GM12892 (cell line): ENCODE data around the gene PPP1R14B.

Source experiments
- POLR2A ChIP-seq: IDR thresholded peaks from 2 replicates; pipeline ENCODE4 v1.6.1; 2011; ENCODE audit warnings: low read depth, low read length, control low read depth
- POLR2AphosphoS5 ChIP-seq: IDR thresholded peaks from 2 replicates; pipeline ENCODE4 v1.6.1; 2011; ENCODE audit warnings: low read depth, low read length, control low read depth

DNA sequence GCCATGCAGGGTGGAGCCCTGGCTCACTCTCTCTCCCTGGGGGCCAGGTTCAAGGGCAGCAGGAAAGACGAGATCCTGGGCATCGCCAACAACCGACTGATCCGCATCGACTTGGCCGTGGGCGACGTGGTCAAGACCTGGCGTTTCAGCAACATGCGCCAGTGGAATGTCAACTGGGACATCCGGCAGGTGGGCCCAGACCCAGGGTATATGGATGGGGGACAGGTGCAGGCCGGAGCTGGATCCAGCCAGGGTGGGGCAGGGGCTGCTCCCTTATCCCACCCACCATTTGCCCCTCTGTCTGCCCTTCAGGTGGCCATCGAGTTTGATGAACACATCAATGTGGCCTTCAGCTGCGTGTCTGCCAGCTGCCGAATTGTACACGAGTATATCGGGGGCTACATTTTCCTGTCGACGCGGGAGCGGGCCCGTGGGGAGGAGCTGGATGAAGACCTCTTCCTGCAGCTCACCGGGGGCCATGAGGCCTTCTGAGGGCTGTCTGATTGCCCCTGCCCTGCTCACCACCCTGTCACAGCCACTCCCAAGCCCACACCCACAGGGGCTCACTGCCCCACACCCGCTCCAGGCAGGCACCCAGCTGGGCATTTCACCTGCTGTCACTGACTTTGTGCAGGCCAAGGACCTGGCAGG, 23.6 kb downstream of the PPP1R14B start:
- TF ChIP-seq POLR2AphosphoS5 (peak; percentile 76; the same call in 1 of the 2 replicates), POLR2A (no peak)
